Stimulated activated CD4-positive, alpha-beta T cell treated with anti-CD3 and anti-CD28 coated beads, Interleukin-1b, Interleukin-23, amount 100 ng/mL, for 24 hours (primary cell): ENCODE data around the gene VENTX.

Source experiments
- DNase-seq, 4 experiments: peaks; one replicate each; pipeline ENCODE4 v3.0.0-alpha.2; 2020; ENCODE audit warnings: low read depth in 4 of 4, low spot score in 1 of 4

The VENTX gene

GRCh38 chr10:133237588-133238465 is at the start of gene VENTX:
TSS of gene VENTX (plus strand) at chr10:133237855. CDS start at chr10:133237915, 60 bp downstream.
- no peak for DNase-seq

GRCh38 chr10:133187906-133188681 is 49.6 kb upstream of the VENTX start:
- no peak for DNase-seq

GRCh38 chr10:133189256-133189655 is 48.4 kb upstream of the VENTX start:
- no peak for DNase-seq

- no peak for DNase-seq
These were observed 47.9 kb upstream of the VENTX start for GRCh38 chr10:133189726-133190125.

GRCh38 chr10:133190225-133190624 is 47.4 kb upstream of the VENTX start:
- no peak for DNase-seq

- DNase-seq = no peak
These were observed 46.0 kb upstream of the VENTX start for GRCh38 chr10:133191651-133192050.

- DNase-seq = no peak
These were observed 43.5 kb upstream of the VENTX start for GRCh38 chr10:133194151-133194550.

GRCh38 chr10:133195096-133195495 is 42.6 kb upstream of the VENTX start:
- no peak for DNase-seq

GRCh38 chr10:133195611-133196010 is 42.0 kb upstream of the VENTX start:
- DNase-seq = no peak

- DNase-seq = no peak
These were observed 41.3 kb upstream of the VENTX start for GRCh38 chr10:133196221-133196915.

- no peak for DNase-seq
These were observed 40.5 kb upstream of the VENTX start for GRCh38 chr10:133196936-133197758.

- no peak for DNase-seq
These were observed 39.9 kb upstream of the VENTX start for GRCh38 chr10:133197786-133198185.

GRCh38 chr10:133198206-133198605 is 39.4 kb upstream of the VENTX start:
- no peak for DNase-seq

GRCh38 chr10:133198621-133199487 is 38.8 kb upstream of the VENTX start:
- DNase-seq = no peak

GRCh38 chr10:133199488-133199885 is 38.2 kb upstream of the VENTX start:
- DNase-seq = no peak

GRCh38 chr10:133199992-133200611 is 37.6 kb upstream of the VENTX start:
- no peak for DNase-seq

GRCh38 chr10:133200621-133201031 is 37.0 kb upstream of the VENTX start:
- DNase-seq = no peak

- no peak for DNase-seq
These were observed 36.3 kb upstream of the VENTX start for GRCh38 chr10:133201151-133201947.
